Stimulated activated memory B cell treated with anti-CD40 and anti-IgM and Interleukin-4, amounts not matched to agents 10 μg/mL and 1 μg/mL and 100 μg/mL, for 72 hours (primary cell): Measurements from ENCODE around the gene SETD9.

Experiments
- ATAC-seq: fragments of 150-1000 bp; cut with Tn5 transposase; 2 replicates; pipeline ENCODE4 v1.10.0; 2021
- H3K27ac Mint-ChIP-seq: one replicate; pipeline ENCODE4 v1.8.0; 2022; ENCODE audit warnings: mild to moderate bottlenecking, mixed read lengths
- H3K27me3 Mint-ChIP-seq: one replicate; pipeline ENCODE4 v1.8.0; 2022; ENCODE audit warnings: mixed read lengths
- H3K36me3 Mint-ChIP-seq: one replicate; pipeline ENCODE4 v1.8.0; 2022; ENCODE audit warnings: mixed read lengths
- H3K4me1 Mint-ChIP-seq: one replicate; pipeline ENCODE4 v1.8.0; 2022; ENCODE audit warnings: mixed read lengths
- H3K4me3 Mint-ChIP-seq: one replicate; pipeline ENCODE4 v1.8.0; 2022; ENCODE audit warnings: mild to moderate bottlenecking, moderate library complexity, mixed read lengths
- H3K9me3 Mint-ChIP-seq: one replicate; pipeline ENCODE4 v1.8.0; 2022; ENCODE audit warnings: mixed read lengths

SETD9 gene

GRCh38 chr5:56959326-56959725 is 49.9 kb downstream of the SETD9 start:
- Mint-ChIP-seq H3K4me1 (no peaks in the 10 kb centered on the region), H3K27me3 (peaks cover 45% of the 10 kb centered on the region), H3K36me3 (no peaks in the 10 kb centered on the region), H3K27ac (no peak overlapping the region), H3K4me3 (no peak overlapping the region), H3K9me3 (no peaks in the 10 kb centered on the region)
- no peak for ATAC-seq

- Mint-ChIP-seq H3K36me3 (no peaks in the 10 kb centered on the region), H3K27ac (no peak overlapping the region), H3K4me3 (no peak overlapping the region), H3K4me1 (no peaks in the 10 kb centered on the region), H3K9me3 (no peaks in the 10 kb centered on the region), H3K27me3 (peaks cover 67% of the 10 kb centered on the region)
- ATAC-seq: no peak
These were observed 52.4 kb downstream of the SETD9 start for GRCh38 chr5:56961746-56962145.

GRCh38 chr5:56962286-56962685 is 52.9 kb downstream of the SETD9 start:
- ATAC-seq: no peak
- H3K27me3 Mint-ChIP-seq: peaks cover 67% of the 10 kb centered on the region
- H3K36me3 Mint-ChIP-seq: no peaks in the 10 kb centered on the region
- H3K9me3 Mint-ChIP-seq: no peaks in the 10 kb centered on the region
- H3K27ac Mint-ChIP-seq: no peak overlapping the region
- H3K4me1 Mint-ChIP-seq: no peaks in the 10 kb centered on the region
- no peak overlapping the region for H3K4me3 Mint-ChIP-seq

- peaks cover 67% of the 10 kb centered on the region for H3K27me3 Mint-ChIP-seq
- no peak overlapping the region for H3K27ac Mint-ChIP-seq
These were observed 53.9 kb downstream of the SETD9 start for GRCh38 chr5:56963246-56963645.

GRCh38 chr5:56964173-56964572 is 54.8 kb downstream of the SETD9 start:
- Mint-ChIP-seq H3K36me3 (no peaks in the 10 kb centered on the region), H3K4me3 (no peak overlapping the region), H3K27ac (no peak overlapping the region), H3K9me3 (no peaks in the 10 kb centered on the region), H3K27me3 (peaks cover 72% of the 10 kb centered on the region), H3K4me1 (no peaks in the 10 kb centered on the region)
- no peak for ATAC-seq

More at GRCh38 chr5:56963246-56963645, 53.9 kb downstream of the SETD9 start:
- Mint-ChIP-seq H3K4me1 (no peaks in the 10 kb centered on the region), H3K9me3 (no peaks in the 10 kb centered on the region), H3K36me3 (no peaks in the 10 kb centered on the region), H3K4me3 (no peak overlapping the region)
- no peak for ATAC-seq
